HG02759 (cell line): ENCODE measurements around the gene PNRC2.
A peak's percentile ranks its signal among the peaks of the same experiment; 100 is the strongest.
"Not testable (repeated sequence)": the region's sequence is repeated elsewhere in the genome, so short reads cannot be mapped to it uniquely, and the experiment has no call there.

Source experiments
- ATAC-seq: cut with Tn5 transposase; IDR thresholded peaks from one replicate; pipeline ENCODE4 v1.9.1; 2021; ENCODE audit warnings: mild to moderate bottlenecking, moderate library complexity; ENCODE audit not compliant: unreplicated experiment

The PNRC2 gene

GRCh38 chr1:23947366-23947765 lies 12.3 kb upstream of the PNRC2 start:
- ATAC-seq, result no peak

- no peak for ATAC-seq
Observed at GRCh38 chr1:23953020-23953419, 6.6 kb upstream of the PNRC2 start.

- ATAC-seq, result no peak
Observed at GRCh38 chr1:23957096-23957495, 2.5 kb upstream of the PNRC2 start.

GRCh38 chr1:23958040-23958809 lies 1.4 kb upstream of the PNRC2 start:
- ATAC-seq, result not testable (repeated sequence)

- peak; percentile 60 for ATAC-seq
Observed at GRCh38 chr1:23958810-23959460, 693 bp upstream of the PNRC2 start.

GRCh38 chr1:23960291-23961020 lies 828 bp downstream of the PNRC2 start:
- no peak for ATAC-seq

- no peak for ATAC-seq
Observed at GRCh38 chr1:23963617-23964234, 4.1 kb downstream of the PNRC2 start.

GRCh38 chr1:23964235-23964668 lies 4.6 kb downstream of the PNRC2 start:
- no peak for ATAC-seq

GRCh38 chr1:23964790-23965740 lies 5.4 kb downstream of the PNRC2 start:
- ATAC-seq, result no peak

- no peak for ATAC-seq
Observed at GRCh38 chr1:23966973-23967493, 7.4 kb downstream of the PNRC2 start.

- no peak for ATAC-seq
Observed at GRCh38 chr1:23967871-23968270, 8.2 kb downstream of the PNRC2 start.

- ATAC-seq, result no peak
Observed at GRCh38 chr1:23977187-23977853, 17.7 kb downstream of the PNRC2 start.

GRCh38 chr1:23977854-23978191 lies 18.2 kb downstream of the PNRC2 start:
- no peak for ATAC-seq

- no peak for ATAC-seq
Observed at GRCh38 chr1:23978805-23979204, 19.2 kb downstream of the PNRC2 start.

- no peak for ATAC-seq
Observed at GRCh38 chr1:23979387-23979880, 19.8 kb downstream of the PNRC2 start.

- ATAC-seq, result peak; percentile 95
Observed at GRCh38 chr1:23979881-23980727, 20.5 kb downstream of the PNRC2 start, which contains the start of gene SRSF10. TSS of gene SRSF10 (minus strand) at chr1:23980327. CDS start at chr1:23980255, 72 bp downstream.

- peak; percentile 32 for ATAC-seq
Observed at GRCh38 chr1:23980728-23981070, 21.1 kb downstream of the PNRC2 start.

GRCh38 chr1:23984417-23985186 lies 25.0 kb downstream of the PNRC2 start:
- ATAC-seq, result no peak
